DOHH2 (cell line): ENCODE measurements around the gene SORL1.

Experiments
- EZH2phosphoT487 ChIP-seq: fragments of 200-600 bp; sonication (generic); IDR thresholded peaks from 2 replicates; pipeline ENCODE4 v1.6.1; 2017; ENCODE audit warnings: borderline replicate concordance, mild to moderate bottlenecking, antibody characterized with exemption, low read length, moderate library complexity, mixed read lengths
- TF ChIP-seq, protein P1 (sequence below): fragments of 200-600 bp; sonication (generic); IDR thresholded peaks from one replicate; pipeline ENCODE4 v1.5.1; 2014; ENCODE audit warnings: antibody characterized with exemption, mild to moderate bottlenecking, low read depth, low read length; ENCODE audit not compliant: poor library complexity, severe bottlenecking

DNA sequence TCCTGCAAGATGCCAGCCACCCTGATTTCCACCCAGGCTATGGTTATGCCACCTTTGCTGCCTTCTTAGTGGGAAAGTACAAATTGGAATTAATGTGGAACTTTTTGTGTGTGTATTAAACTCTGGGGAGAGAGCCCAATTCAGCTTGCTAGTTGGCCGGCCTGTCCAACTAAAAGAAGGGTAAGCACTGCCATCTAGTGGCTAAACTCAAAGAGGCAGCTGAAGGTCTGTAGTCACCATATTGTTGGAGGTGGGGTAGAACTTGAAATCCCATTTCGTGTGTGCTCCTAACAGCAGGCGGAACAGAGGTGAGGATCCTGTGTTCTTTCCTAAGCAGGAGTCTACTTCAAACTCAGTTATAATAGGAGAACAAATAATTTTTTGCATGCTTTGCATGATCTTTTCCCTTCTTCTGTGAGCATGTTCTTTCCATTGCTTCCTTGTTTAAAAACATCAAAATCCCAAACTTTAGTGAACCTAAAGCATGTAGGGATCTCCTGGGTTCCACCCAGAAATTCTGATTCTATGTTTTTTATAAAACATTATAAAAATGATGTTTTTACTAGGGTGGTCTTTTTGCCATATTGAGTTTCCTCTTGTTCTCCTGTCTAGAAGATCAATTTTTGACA lies 139.4 kb downstream of the SORL1 start:
- TF ChIP-seq, protein P1, sequence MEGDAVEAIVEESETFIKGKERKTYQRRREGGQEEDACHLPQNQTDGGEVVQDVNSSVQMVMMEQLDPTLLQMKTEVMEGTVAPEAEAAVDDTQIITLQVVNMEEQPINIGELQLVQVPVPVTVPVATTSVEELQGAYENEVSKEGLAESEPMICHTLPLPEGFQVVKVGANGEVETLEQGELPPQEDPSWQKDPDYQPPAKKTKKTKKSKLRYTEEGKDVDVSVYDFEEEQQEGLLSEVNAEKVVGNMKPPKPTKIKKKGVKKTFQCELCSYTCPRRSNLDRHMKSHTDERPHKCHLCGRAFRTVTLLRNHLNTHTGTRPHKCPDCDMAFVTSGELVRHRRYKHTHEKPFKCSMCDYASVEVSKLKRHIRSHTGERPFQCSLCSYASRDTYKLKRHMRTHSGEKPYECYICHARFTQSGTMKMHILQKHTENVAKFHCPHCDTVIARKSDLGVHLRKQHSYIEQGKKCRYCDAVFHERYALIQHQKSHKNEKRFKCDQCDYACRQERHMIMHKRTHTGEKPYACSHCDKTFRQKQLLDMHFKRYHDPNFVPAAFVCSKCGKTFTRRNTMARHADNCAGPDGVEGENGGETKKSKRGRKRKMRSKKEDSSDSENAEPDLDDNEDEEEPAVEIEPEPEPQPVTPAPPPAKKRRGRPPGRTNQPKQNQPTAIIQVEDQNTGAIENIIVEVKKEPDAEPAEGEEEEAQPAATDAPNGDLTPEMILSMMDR = peak; percentile 79
- TF ChIP-seq EZH2phosphoT487 = no peak
